ENCODE data around the gene SUN1. TPM values are rescaled to one million over a fixed set of nuclear protein-coding genes. Genes with fewer than 3 reads are reported as not detected.

The SUN1 gene
- total and polyA plus RNA-seq, 2 donors from 2014 or later, result 40.4 to 168 TPM

GRCh38 chr7:877312-878232 is 45.3 kb downstream of the SUN1 start:
- Histone ChIP-seq H3K36me3 (ENCODE audit: control insufficient read depth in 2 of 3, insufficient read depth in 3 of 3, low read length in 3 of 3) (peaks cover under 1 to 5% (median 3%) of the 10 kb centered on the region in 3 donors), H3K9me3 (ENCODE audit: control insufficient read depth in 2 of 3, insufficient read depth in 1 of 3, low read length in 3 of 3) (no peaks in the 10 kb centered on the region), H3K27ac (ENCODE audit: low read depth in 2 of 2, low read length in 2 of 2) (peak overlapping the region; percentile 29 to 79), H3K4me3 (ENCODE audit: low read length in 3 of 3) (peak overlapping the region; percentile 70 to 74 (median 73)), H3K27me3 (ENCODE audit: control insufficient read depth, insufficient read depth, low read length) (no peaks in the 10 kb centered on the region), H3K4me1 (ENCODE audit: control insufficient read depth in 2 of 3, insufficient read depth in 2 of 3, low read depth in 1 of 3, low read length in 3 of 3) (peaks cover 0 to 31% (median 16%) of the 10 kb centered on the region in 3 donors), H3K9ac (ENCODE audit: low read length in 3 of 3) (peak overlapping the region; percentile 22 to 87 (median 62))
- TF ChIP-seq CTCF (IDR thresholded peaks at IDR 0.05; ENCODE audit: borderline replicate concordance, extremely low read depth, insufficient read depth), result no peak
- DNase-seq (peak; percentile 26 to 88 (median 56)), FAIRE-seq (no peak)
- intact Hi-C loops (cut with DNase I), result loop anchor here (10.0 kb wide), 1 partner anchor 93 kb away; no protein-coding TSS in a partner anchor

- H3K4me3 ChIP-seq (ENCODE audit: low read length in 3 of 3), result no peak overlapping the region
- FAIRE-seq (no peak), DNase-seq (peak in 1 of 5 donors; percentile 82)
- no peaks in the 10 kb centered on the region for H3K9me3 ChIP-seq (ENCODE audit: control insufficient read depth in 2 of 3, insufficient read depth in 1 of 3, low read length in 3 of 3)
- H3K9ac ChIP-seq (ENCODE audit: low read length in 3 of 3), result no peak overlapping the region
- peaks cover 0 to 30% (median 14%) of the 10 kb centered on the region in 3 donors for H3K4me1 ChIP-seq (ENCODE audit: control insufficient read depth in 2 of 3, insufficient read depth in 2 of 3, low read depth in 1 of 3, low read length in 3 of 3)
- H3K27me3 ChIP-seq (ENCODE audit: control insufficient read depth, insufficient read depth, low read length), result no peaks in the 10 kb centered on the region
- intact Hi-C loops (cut with DNase I), result loop anchor here (10.0 kb wide), 1 partner anchor 94 kb away; no protein-coding TSS in a partner anchor
- peaks cover 0 to 2% (median 0%) of the 10 kb centered on the region in 3 donors for H3K36me3 ChIP-seq (ENCODE audit: control insufficient read depth in 2 of 3, insufficient read depth in 3 of 3, low read length in 3 of 3)
- no peak for TF ChIP-seq CTCF (IDR thresholded peaks at IDR 0.05; ENCODE audit: borderline replicate concordance, extremely low read depth, insufficient read depth)
- H3K27ac ChIP-seq (ENCODE audit: low read depth in 2 of 2, low read length in 2 of 2), result peak overlapping the region in 1 of 2 donors; percentile 47
These were observed 46.8 kb downstream of the SUN1 start for GRCh38 chr7:879093-879492.

- no peak for TF ChIP-seq CTCF (IDR thresholded peaks at IDR 0.05; ENCODE audit: borderline replicate concordance, extremely low read depth, insufficient read depth)
- H3K4me3 ChIP-seq (ENCODE audit: low read length in 3 of 3), result no peak overlapping the region
- H3K4me1 ChIP-seq (ENCODE audit: control insufficient read depth in 2 of 3, insufficient read depth in 2 of 3, low read depth in 1 of 3, low read length in 3 of 3), result peaks cover 0 to 32% (median 12%) of the 10 kb centered on the region in 3 donors
- no peak overlapping the region for H3K9ac ChIP-seq (ENCODE audit: low read length in 3 of 3)
- DNase-seq (peak in 1 of 5 donors; percentile 42), FAIRE-seq (no peak)
- H3K27me3 ChIP-seq (ENCODE audit: control insufficient read depth, insufficient read depth, low read length), result no peaks in the 10 kb centered on the region
- intact Hi-C loops (cut with DNase I), result loop anchor here (10.0 kb wide), 1 partner anchor 95 kb away; no protein-coding TSS in a partner anchor
- H3K27ac ChIP-seq (ENCODE audit: low read depth in 2 of 2, low read length in 2 of 2), result peak overlapping the region in 1 of 2 donors; percentile 47
- H3K36me3 ChIP-seq (ENCODE audit: control insufficient read depth in 2 of 3, insufficient read depth in 3 of 3, low read length in 3 of 3), result no peaks in the 10 kb centered on the region
- H3K9me3 ChIP-seq (ENCODE audit: control insufficient read depth in 2 of 3, insufficient read depth in 1 of 3, low read length in 3 of 3), result no peaks in the 10 kb centered on the region
These were observed 47.4 kb downstream of the SUN1 start for GRCh38 chr7:879706-880105.

Data from kidney (tissue), 14 donors.